ENCODE data around the gene EEF1G.

Gene EEF1G

DNA sequence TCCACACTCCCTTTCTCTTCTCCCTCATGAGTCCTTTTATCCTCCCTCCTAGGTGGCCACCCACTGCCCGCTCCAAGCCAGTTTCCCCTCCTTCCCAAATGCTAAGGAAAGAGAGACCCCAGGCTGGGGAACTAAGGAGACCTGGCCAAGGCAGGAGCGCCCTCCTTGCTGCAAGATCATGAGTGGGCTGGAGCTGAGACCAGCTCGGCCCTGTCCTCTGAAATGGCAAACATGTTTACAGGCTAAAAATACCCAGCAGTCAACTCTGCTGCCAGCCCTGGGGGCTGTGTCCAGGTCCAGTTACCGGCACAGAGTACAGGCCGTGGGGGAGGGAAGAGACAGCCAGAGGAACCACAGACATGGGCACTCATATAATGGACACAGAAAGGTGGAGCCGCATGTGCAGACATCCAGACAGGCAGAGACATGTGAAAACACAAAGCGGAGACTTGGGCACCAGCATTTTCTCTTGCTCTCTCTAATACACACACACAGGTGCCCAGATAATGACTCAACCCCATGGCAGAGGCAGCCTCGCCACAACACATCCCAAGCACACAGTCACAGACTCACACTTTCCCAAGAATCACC is 25.9 kb downstream of the EEF1G start:
- H3K27ac ChIP-seq, result peak overlapping the region; percentile 98
- H3K4me1 ChIP-seq, result peaks cover 0 to 76% (median 57%) of the 10 kb centered on the region in 4 donors
- no peaks in the 10 kb centered on the region for H3K9me3 ChIP-seq
- TF ChIP-seq, protein P1, sequence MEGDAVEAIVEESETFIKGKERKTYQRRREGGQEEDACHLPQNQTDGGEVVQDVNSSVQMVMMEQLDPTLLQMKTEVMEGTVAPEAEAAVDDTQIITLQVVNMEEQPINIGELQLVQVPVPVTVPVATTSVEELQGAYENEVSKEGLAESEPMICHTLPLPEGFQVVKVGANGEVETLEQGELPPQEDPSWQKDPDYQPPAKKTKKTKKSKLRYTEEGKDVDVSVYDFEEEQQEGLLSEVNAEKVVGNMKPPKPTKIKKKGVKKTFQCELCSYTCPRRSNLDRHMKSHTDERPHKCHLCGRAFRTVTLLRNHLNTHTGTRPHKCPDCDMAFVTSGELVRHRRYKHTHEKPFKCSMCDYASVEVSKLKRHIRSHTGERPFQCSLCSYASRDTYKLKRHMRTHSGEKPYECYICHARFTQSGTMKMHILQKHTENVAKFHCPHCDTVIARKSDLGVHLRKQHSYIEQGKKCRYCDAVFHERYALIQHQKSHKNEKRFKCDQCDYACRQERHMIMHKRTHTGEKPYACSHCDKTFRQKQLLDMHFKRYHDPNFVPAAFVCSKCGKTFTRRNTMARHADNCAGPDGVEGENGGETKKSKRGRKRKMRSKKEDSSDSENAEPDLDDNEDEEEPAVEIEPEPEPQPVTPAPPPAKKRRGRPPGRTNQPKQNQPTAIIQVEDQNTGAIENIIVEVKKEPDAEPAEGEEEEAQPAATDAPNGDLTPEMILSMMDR (IDR thresholded peaks at IDR 0.05), result no peak
- H3K4me3 ChIP-seq, result peak overlapping the region; percentile 86 to 87
- H3K36me3 ChIP-seq, result peaks cover 0 to 9% (median 0%) of the 10 kb centered on the region in 3 donors
- peak; percentile 57 to 71 for DNase-seq
- H3K27me3 ChIP-seq, result no peaks in the 10 kb centered on the region
- intact Hi-C loops (cut with DNase I; ENCODE audit: low total_unique reads), result loop anchor here (10.0 kb wide), 1 partner anchor 47 kb away; the partner anchor contains the start of gene TUT1

DNA sequence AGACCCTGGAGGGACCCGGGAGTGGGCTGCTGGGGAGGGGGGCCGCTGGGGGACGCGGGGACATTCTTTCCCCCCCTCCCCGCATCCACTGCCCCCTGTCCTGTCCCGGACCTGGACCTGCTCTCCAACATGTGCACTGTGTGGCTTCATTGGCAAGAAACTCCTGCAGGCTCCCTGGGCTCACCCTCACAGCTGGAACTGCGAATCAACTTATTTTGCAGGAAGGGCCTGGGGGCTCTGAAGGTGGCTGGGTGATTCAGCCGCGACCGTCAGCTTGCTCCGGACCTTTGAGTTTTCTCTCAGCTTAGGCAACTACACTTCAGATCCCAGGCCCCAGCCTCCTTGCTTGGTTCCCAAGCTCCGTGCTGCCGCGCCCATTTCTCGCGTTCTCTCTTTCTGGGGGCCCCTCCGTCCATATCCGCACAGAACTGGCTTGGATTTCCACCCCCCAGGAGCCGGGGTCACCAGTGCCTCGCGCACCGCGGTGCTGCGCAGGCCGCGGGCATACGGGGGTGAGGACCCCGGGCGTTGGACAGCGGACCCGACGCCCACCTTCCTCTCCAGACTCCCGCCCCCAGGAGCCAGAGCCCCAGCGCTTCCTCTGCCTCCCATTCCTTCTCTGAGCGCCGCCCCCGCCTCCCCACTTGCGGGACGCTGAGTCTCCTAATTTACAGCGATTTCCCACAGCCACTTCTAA is 26.6 kb downstream of the EEF1G start:
- Histone ChIP-seq H3K27me3 (no peaks in the 10 kb centered on the region), H3K27ac (peak overlapping the region; percentile 98), H3K4me1 (peaks cover 4 to 76% (median 56%) of the 10 kb centered on the region in 4 donors), H3K36me3 (peaks cover 0 to 9% (median 0%) of the 10 kb centered on the region in 3 donors), H3K9me3 (no peaks in the 10 kb centered on the region), H3K4me3 (peak overlapping the region; percentile 86 to 87)
- TF ChIP-seq, protein P1 (IDR thresholded peaks at IDR 0.05), result no peak
- no peak for DNase-seq
- intact Hi-C loops (cut with DNase I; ENCODE audit: low total_unique reads), result loop anchor here (10.0 kb wide), 1 partner anchor 48 kb away; the partner anchor contains the start of gene TUT1

DNA sequence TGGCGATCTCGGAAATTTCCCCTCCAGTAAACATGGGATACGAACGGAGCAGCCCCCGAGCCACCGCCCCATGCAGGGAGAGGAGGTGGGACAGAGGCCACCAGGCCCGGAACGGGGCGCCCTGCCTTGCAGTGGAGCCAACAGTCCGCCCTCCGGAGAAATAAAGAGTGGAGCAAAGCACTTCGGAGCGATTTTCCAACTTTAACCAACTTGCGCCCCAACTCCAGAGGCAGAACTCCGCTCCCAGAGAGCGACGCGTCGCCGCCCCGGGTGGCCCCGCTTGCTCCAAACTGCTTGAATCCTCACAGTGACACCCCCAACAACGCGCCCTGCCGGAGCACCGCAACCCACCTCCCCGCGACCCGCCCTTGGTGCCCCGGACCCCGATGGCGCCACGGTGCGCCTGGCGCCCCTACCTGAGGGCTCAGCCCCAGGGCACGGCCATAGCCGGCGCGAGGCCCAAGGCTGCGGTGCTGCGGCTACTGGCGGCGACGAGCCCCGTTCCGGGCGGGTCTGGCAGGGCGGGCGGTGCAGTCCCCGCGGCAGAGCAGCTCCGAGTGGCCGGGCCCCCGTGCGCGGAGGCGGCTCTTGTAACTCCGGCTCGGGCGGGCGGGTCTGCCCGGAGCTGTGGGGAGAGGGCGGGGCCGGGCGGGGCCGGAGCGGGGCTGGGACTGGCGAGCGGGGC is 27.3 kb downstream of the EEF1G start, which contains the start of gene AHNAK:
TSS of gene AHNAK (minus strand) at position 563 of the 685 bp plus-strand sequence. CDS start 10,708 bp downstream, outside the sequence.
- H3K27me3 ChIP-seq, result no peaks in the 10 kb centered on the region
- peaks cover 5 to 76% (median 56%) of the 10 kb centered on the region in 4 donors for H3K4me1 ChIP-seq
- H3K9me3 ChIP-seq, result no peaks in the 10 kb centered on the region
- H3K4me3 ChIP-seq, result peak within 1 kb of the TSS; percentile 86 to 87
- intact Hi-C loops (cut with DNase I; ENCODE audit: low total_unique reads), result loop anchor here (10.0 kb wide), 1 partner anchor 48 kb away; the partner anchor contains the start of gene TUT1
- TF ChIP-seq, protein P1 (IDR thresholded peaks at IDR 0.05), result no peak
- peaks cover 0 to 9% (median 0%) of the 10 kb centered on the region in 3 donors for H3K36me3 ChIP-seq
- DNase-seq, result peak; percentile 88 to 94
- peak within 1 kb of the TSS; percentile 98 for H3K27ac ChIP-seq

DNA sequence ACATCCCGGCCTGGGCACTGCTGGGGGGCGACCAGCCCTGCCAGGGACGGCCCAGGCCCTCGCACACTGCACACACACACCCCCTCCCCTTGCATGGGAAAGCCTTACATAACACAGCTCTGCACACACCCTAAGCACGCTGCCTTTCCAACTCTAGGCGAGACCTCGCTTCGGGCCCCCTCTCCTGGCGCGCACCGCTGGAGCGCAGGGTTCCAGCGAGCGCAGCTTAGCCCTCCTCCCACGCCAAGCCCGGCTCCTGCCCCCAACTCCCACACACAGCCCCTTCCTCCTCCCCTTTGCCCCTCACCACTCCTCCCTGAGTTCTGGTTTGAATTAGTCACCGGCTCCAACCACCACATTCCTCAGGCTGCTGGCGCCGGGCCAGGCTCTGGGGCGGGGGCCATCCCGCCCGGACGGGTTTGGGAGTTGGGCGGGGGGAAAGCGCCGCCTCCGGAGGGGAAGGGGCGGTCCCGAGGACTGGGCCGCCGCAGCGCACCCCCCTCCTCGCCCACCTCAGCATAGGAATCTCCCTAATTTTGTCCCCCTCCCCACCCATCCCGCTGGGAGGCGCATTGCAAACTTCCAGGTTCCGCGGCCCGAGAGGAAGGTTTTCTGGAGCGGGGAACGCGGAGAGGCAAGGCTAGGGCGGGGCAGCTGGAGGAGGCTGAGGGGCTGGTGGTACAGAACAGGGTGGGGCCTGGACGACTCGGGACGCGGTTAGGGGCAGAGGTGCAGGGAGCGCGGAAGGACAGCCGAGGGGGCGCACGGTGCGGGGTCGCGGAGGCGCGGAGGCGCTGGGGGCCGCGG is 28.1 kb downstream of the EEF1G start:
- DNase-seq, result peak; percentile 95 to 97
- Histone ChIP-seq H3K9me3 (no peaks in the 10 kb centered on the region), H3K36me3 (peaks cover 0 to 9% (median 0%) of the 10 kb centered on the region in 3 donors), H3K27me3 (no peaks in the 10 kb centered on the region), H3K27ac (peak overlapping the region; percentile 98), H3K4me1 (peaks cover 5 to 76% (median 56%) of the 10 kb centered on the region in 4 donors), H3K4me3 (peak overlapping the region; percentile 86 to 87)
- intact Hi-C loops (cut with DNase I; ENCODE audit: low total_unique reads), result loop anchor here (10.0 kb wide), 1 partner anchor 49 kb away; the partner anchor contains the start of gene TUT1
- TF ChIP-seq, protein P1 (IDR thresholded peaks at IDR 0.05), result no peak

Data from tibial artery (tissue), 4 donors.